ENCODE results near the gene CDCA5.

DNA sequence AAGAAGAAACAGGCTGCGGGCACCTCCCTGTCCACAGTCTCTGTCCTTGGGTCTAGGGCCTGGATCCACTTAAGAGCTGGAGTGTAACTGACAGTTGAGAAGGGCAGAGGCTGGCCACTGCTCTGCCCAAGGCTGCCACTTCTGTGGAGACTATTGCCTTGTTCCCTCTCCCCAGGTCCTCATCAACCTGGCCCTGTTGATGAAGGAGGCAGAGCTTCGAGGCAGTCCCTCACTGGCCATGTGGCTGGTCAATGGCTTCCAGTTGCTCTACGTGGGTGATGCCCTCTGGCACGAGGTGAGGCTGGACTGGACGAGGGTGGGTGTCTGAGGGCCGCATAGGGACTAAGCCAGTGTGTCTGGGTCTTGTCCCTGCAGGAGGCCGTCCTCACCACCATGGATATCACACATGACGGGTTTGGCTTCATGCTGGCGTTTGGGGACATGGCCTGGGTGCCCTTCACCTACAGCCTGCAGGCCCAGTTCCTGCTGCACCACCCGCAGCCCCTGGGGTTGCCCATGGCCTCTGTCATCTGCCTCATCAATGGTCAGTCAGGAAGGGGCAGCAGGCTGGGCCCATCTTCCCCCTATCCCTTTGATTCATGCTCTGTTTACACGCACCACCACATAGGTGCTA, 30.8 kb upstream of the CDCA5 start:
- TF ChIP-seq, protein P1, sequence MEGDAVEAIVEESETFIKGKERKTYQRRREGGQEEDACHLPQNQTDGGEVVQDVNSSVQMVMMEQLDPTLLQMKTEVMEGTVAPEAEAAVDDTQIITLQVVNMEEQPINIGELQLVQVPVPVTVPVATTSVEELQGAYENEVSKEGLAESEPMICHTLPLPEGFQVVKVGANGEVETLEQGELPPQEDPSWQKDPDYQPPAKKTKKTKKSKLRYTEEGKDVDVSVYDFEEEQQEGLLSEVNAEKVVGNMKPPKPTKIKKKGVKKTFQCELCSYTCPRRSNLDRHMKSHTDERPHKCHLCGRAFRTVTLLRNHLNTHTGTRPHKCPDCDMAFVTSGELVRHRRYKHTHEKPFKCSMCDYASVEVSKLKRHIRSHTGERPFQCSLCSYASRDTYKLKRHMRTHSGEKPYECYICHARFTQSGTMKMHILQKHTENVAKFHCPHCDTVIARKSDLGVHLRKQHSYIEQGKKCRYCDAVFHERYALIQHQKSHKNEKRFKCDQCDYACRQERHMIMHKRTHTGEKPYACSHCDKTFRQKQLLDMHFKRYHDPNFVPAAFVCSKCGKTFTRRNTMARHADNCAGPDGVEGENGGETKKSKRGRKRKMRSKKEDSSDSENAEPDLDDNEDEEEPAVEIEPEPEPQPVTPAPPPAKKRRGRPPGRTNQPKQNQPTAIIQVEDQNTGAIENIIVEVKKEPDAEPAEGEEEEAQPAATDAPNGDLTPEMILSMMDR (IDR thresholded peaks at IDR 0.05) = no peak
- TF ChIP-seq POLR2A (IDR thresholded peaks at IDR 0.05) = no peak
- TF ChIP-seq POLR2AphosphoS5 (IDR thresholded peaks at IDR 0.05; ENCODE audit: insufficient read depth in 1 of 2, low read depth in 1 of 2) = no peak
